Subcutaneous abdominal adipose tissue (tissue), 5 donors: ENCODE results near the gene ZBTB40.
A peak's percentile ranks its signal among the peaks of the same experiment; 100 is the strongest.

Experiments used
- H3K27ac ChIP-seq: one replicate; pipeline ENCODE4 v1.7.0; 2013; ENCODE audit warnings: low read depth, mild to moderate bottlenecking, inconsistent platforms, low read length, moderate library complexity
- H3K27me3 ChIP-seq, 5 donors: one replicate each; pipeline ENCODE4 v1.7.0; 2013; ENCODE audit warnings: low read length in 5 of 5, inconsistent platforms in 1 of 5; ENCODE audit not compliant: control insufficient read depth in 5 of 5, insufficient read depth in 4 of 5
- H3K36me3 ChIP-seq, 5 donors: one replicate each; pipeline ENCODE4 v1.7.0; 2013; ENCODE audit warnings: low read length in 5 of 5; ENCODE audit not compliant: control insufficient read depth in 5 of 5, insufficient read depth in 5 of 5
- H3K4me1 ChIP-seq, 5 donors: one replicate each; pipeline ENCODE4 v1.7.0; 2013; ENCODE audit warnings: low read length in 5 of 5, mild to moderate bottlenecking in 3 of 5, moderate library complexity in 1 of 5; ENCODE audit not compliant: control insufficient read depth in 5 of 5, insufficient read depth in 5 of 5
- H3K4me3 ChIP-seq, 5 donors: one replicate each; pipeline ENCODE4 v1.7.0; 2013; ENCODE audit warnings: low read length in 5 of 5, low read depth in 1 of 5
- H3K9ac ChIP-seq, 5 donors: one replicate each; pipeline ENCODE4 v1.7.0; 2013; ENCODE audit warnings: low read length in 5 of 5, mild to moderate bottlenecking in 4 of 5, moderate library complexity in 3 of 5
- H3K9me3 ChIP-seq, 5 donors: one replicate each; pipeline ENCODE4 v1.7.0; 2013; ENCODE audit warnings: low read length in 5 of 5; ENCODE audit not compliant: control insufficient read depth in 5 of 5
- donor health status: healthy.
- donor health status: healthy.
- donor health status: healthy.
- donor health status: healthy.
- donor health status: healthy.

ZBTB40 gene

DNA sequence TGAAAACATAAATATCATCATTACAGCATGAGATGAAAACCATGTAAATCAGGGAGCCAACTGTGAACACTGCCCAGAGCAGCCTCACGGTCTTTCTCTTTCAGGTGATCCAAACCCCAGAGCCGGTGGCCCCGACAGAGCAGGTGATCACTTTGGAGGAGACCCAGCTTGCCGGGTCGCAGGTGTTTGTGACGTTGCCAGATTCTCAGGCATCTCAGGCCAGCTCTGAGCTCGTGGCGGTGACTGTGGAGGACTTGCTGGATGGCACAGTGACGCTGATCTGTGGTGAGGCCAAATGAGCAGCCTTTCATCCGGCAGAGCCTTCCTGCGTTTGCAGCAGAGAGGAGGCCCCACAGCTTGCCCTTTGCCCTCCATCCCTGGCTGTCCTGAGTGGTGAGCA, 74.4 kb downstream of the ZBTB40 start:
- peaks cover 11 to 71% (median 67%) of the 10 kb centered on the region in 5 donors for H3K36me3 ChIP-seq
- no peak overlapping the region for H3K27ac ChIP-seq
- H3K4me1 ChIP-seq, result peaks cover 2 to 10% (median 6%) of the 10 kb centered on the region in 5 donors
- H3K9me3 ChIP-seq, result no peaks in the 10 kb centered on the region
- no peak overlapping the region for H3K9ac ChIP-seq
- H3K4me3 ChIP-seq, result no peak overlapping the region
- no peaks in the 10 kb centered on the region for H3K27me3 ChIP-seq

DNA sequence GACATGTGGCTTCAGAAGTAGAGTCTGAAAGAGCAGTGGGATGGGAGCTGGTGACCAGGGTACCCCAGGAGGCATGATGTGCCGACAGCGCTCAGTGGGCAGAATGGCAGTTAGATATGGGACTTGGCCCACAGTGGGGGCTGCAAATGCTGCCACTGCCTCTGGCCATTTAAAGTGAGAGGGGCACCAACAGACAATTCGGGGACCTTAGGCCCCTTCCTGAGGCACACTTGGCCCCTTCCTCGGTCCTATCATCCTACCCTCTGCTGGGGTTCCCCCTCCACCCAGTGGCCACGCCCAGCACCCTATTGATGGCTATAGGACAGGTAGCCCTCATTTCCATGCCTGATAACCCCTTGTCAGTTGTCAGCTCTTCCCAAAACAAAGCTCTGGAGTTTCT, 75.0 kb downstream of the ZBTB40 start:
- H3K27ac ChIP-seq, result no peak overlapping the region
- no peak overlapping the region for H3K4me3 ChIP-seq
- no peaks in the 10 kb centered on the region for H3K27me3 ChIP-seq
- H3K9me3 ChIP-seq, result no peaks in the 10 kb centered on the region
- no peak overlapping the region for H3K9ac ChIP-seq
- peaks cover 2 to 16% (median 9%) of the 10 kb centered on the region in 5 donors for H3K4me1 ChIP-seq
- H3K36me3 ChIP-seq, result peaks cover 11 to 66% (median 61%) of the 10 kb centered on the region in 5 donors

- Histone ChIP-seq H3K36me3 (peaks cover 8 to 63% (median 57%) of the 10 kb centered on the region in 5 donors), H3K27ac (no peak overlapping the region), H3K9ac (no peak overlapping the region), H3K9me3 (no peaks in the 10 kb centered on the region), H3K27me3 (no peaks in the 10 kb centered on the region), H3K4me1 (peaks cover 2 to 16% (median 9%) of the 10 kb centered on the region in 5 donors), H3K4me3 (no peak overlapping the region)
Observed at GRCh38 chr1:22527122-22527521, 75.5 kb downstream of the ZBTB40 start.

DNA sequence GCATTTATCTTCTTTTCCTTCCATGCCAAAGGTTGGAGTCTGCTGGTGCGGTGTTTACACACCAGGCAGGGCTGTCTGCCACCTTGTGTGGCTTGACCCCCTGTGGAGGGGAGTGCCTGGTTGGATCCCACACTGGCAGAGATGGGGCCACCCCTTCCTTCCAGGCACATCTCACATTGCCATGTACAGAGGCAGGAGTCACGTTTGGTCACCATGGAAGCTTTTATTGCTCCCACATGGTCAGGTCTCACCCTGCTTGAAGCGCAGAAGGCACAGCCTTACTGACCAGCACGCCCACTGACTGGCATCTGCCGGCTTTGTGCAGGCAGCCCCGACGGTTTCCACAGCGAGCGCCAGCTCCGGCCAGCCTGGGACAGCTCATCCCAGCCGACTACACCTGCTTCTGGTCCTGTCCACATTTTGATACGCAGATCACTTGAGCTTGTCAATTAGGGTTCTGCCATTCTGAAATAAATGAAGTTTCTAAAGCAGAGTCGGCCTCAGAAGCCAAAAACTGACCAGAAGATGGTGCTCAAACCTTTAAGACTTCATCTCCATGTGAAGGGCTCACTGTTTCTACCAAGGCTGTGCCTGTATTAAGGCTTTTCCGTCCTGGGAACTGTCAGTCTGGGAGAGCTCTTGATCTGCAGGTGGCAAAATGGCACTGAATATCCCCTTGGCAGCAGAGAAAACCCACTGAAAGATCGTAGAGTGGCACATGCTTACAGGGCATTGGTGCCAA, 76.1 kb downstream of the ZBTB40 start:
- H3K27ac ChIP-seq, result no peak overlapping the region
- no peaks in the 10 kb centered on the region for H3K9me3 ChIP-seq
- no peak overlapping the region for H3K4me3 ChIP-seq
- H3K36me3 ChIP-seq, result peaks cover 8 to 61% (median 57%) of the 10 kb centered on the region in 5 donors
- no peak overlapping the region for H3K9ac ChIP-seq
- H3K4me1 ChIP-seq, result peaks cover 2 to 16% (median 9%) of the 10 kb centered on the region in 5 donors
- no peaks in the 10 kb centered on the region for H3K27me3 ChIP-seq

- H3K27me3 ChIP-seq, result no peaks in the 10 kb centered on the region
- no peak overlapping the region for H3K27ac ChIP-seq
- peaks cover 5 to 63% (median 60%) of the 10 kb centered on the region in 5 donors for H3K36me3 ChIP-seq
- H3K9me3 ChIP-seq, result no peaks in the 10 kb centered on the region
- H3K9ac ChIP-seq, result no peak overlapping the region
- no peak overlapping the region for H3K4me3 ChIP-seq
- H3K4me1 ChIP-seq, result peaks cover 2 to 16% (median 9%) of the 10 kb centered on the region in 5 donors
Observed at GRCh38 chr1:22528451-22528850, 76.8 kb downstream of the ZBTB40 start.

- no peaks in the 10 kb centered on the region for H3K27me3 ChIP-seq
- peaks cover 2 to 16% (median 9%) of the 10 kb centered on the region in 5 donors for H3K4me1 ChIP-seq
- H3K4me3 ChIP-seq, result no peak overlapping the region
- H3K9me3 ChIP-seq, result no peaks in the 10 kb centered on the region
- H3K36me3 ChIP-seq, result peaks cover 3 to 51% (median 47%) of the 10 kb centered on the region in 5 donors
- peak overlapping the region in 1 of 5 donors; percentile 42 for H3K9ac ChIP-seq
- no peak overlapping the region for H3K27ac ChIP-seq
Observed at GRCh38 chr1:22529901-22530621, 78.4 kb downstream of the ZBTB40 start.

DNA sequence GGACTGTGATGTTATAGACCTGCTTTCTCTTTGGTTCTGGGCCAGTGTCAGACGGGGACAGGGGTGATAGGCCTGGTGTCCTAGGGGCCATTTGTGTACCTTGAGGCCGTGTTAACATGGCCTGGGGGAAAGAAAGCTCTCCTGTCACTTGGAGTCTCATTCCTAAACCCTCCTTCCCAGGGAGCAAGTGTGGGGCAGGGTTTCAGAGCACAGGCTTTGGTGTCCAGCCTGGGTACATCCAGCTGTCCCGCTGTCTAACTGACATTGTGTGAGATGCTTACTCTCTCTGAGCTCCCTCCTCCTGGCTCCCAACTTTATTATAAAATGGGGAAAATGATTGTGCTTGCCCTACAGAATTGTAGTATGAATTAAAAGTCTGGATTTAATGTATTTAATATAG, 79.1 kb downstream of the ZBTB40 start:
- no peak overlapping the region for H3K27ac ChIP-seq
- H3K36me3 ChIP-seq, result peaks cover 0 to 44% (median 42%) of the 10 kb centered on the region in 5 donors
- peak overlapping the region in 1 of 5 donors; percentile 42 for H3K9ac ChIP-seq

DNA sequence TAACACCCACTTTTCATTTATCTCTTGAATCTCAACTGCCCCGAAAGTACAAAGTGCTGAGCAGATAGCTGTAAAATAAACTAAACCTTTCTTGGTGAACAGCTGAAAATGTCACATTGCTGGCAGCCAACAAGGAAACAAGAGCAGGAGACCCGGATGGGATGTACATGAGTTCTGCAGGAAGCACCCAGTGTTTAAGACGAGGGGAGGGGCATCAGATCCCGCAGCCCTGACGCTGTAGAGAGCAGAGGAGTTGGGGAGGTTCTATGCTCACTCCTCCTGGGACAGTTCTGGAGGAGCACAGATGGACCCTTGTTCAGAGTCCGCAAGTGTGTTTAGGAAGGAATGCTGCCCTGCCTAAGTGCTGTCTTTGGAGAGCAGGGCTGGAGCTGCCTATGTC, 79.6 kb downstream of the ZBTB40 start:
- no peaks in the 10 kb centered on the region for H3K9me3 ChIP-seq
- H3K27ac ChIP-seq, result no peak overlapping the region
- H3K36me3 ChIP-seq, result peaks cover 0 to 39% (median 37%) of the 10 kb centered on the region in 5 donors

More for the DNA sequence above, 79.1 kb downstream of the ZBTB40 start:
- Histone ChIP-seq H3K4me3 (no peak overlapping the region), H3K27me3 (no peaks in the 10 kb centered on the region), H3K4me1 (peaks cover 2 to 16% (median 9%) of the 10 kb centered on the region in 5 donors), H3K9me3 (no peaks in the 10 kb centered on the region)

GRCh38 chr1:22533244-22533895, 81.7 kb downstream of the ZBTB40 start:
- Histone ChIP-seq H3K27ac (no peak overlapping the region), H3K36me3 (peaks cover 0 to 20% (median 18%) of the 10 kb centered on the region in 5 donors), H3K9ac (no peak overlapping the region), H3K27me3 (no peaks in the 10 kb centered on the region), H3K4me3 (no peak overlapping the region), H3K4me1 (peaks cover 2 to 16% (median 9%) of the 10 kb centered on the region in 5 donors), H3K9me3 (no peaks in the 10 kb centered on the region)

More for the DNA sequence above, 79.6 kb downstream of the ZBTB40 start:
- H3K9ac ChIP-seq, result no peak overlapping the region
- H3K4me1 ChIP-seq, result peaks cover 2 to 16% (median 9%) of the 10 kb centered on the region in 5 donors
- no peaks in the 10 kb centered on the region for H3K27me3 ChIP-seq
- H3K4me3 ChIP-seq, result no peak overlapping the region
